Measurements from ENCODE around the gene MRPS5. TPM values are rescaled to one million over a fixed set of nuclear protein-coding genes. Genes with fewer than 3 reads are reported as not detected.

Gene MRPS5
- total and polyA plus RNA-seq, 4 donors, result 45.8 to 75.7 (median 64.6) TPM

DNA sequence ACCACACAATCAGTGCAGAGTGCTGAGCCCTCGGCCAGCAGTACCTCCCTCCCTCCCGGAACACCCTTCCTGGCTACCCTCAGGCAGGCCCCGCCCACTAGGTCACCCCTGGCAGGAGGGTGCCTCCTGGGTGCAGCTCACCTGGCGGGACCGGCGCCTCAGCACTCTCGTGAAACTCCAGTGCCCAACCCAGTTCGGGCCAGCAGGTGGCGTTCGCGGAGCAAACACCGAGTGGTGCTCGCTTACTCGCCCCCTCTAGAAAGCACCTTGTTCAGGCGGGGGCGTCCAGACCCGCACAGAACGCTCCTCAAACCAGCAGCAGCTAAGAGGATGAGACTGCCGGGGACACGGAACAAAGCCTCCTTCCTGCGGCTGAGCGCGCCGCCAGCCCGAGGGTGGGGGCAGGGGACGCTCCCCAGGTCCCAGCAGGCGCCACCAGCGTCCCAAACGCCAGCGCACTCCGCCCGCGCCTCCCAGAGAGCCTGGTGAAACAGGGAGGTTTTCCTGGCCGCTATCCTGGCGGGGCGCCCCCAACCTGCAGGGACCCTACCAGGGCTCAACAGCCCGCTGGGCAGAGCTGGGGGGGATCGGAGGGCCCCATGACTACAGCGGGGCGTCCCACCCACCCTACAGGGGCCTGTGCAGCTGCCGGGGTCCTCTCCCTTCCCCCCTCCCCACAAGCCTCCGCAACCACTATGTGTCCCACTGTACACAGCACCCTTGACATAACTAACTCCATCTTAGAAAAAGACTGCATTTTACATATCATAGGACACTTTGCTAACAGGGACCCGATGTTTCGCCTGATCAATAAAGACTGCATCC, 44.7 kb downstream of the MRPS5 start:
- Histone ChIP-seq H3K36me3 (ENCODE audit: control insufficient read depth in 4 of 4, insufficient read depth in 4 of 4, low read length in 4 of 4) (no peaks in the 10 kb centered on the region), H3K4me1 (ENCODE audit: control insufficient read depth in 5 of 5, insufficient read depth in 5 of 5, low read length in 5 of 5) (peaks cover 0 to 16% (median 3%) of the 10 kb centered on the region in 5 donors), H3K27ac (ENCODE audit: low read depth in 1 of 2, low read length in 1 of 2) (no peak overlapping the region), H3K4me3 (peak overlapping the region; percentile 14), H3K9me3 (ENCODE audit: control insufficient read depth in 4 of 4, insufficient read depth in 3 of 4, low read length in 3 of 4) (no peaks in the 10 kb centered on the region), H3K27me3 (ENCODE audit: control insufficient read depth in 3 of 3, insufficient read depth in 3 of 3, low read length in 2 of 3) (peaks cover 0 to 19% (median 13%) of the 10 kb centered on the region in 3 donors), H3K9ac (ENCODE audit: insufficient read depth in 1 of 2, low read length in 2 of 2) (no peak overlapping the region)
- DNase-seq, result peak; percentile 57 to 73 (median 69)
- peak; percentile 32 for TF ChIP-seq CTCF (IDR thresholded peaks at IDR 0.05; ENCODE audit: control extremely low read depth, extremely low read depth)
- ATAC-seq (ENCODE audit: insufficient read depth, low FRiP score), result peak; percentile 88
- WGBS, 2 donors, result 7 to 11% methylated on average over 32 to 44 of the region's 44 CpGs

DNA sequence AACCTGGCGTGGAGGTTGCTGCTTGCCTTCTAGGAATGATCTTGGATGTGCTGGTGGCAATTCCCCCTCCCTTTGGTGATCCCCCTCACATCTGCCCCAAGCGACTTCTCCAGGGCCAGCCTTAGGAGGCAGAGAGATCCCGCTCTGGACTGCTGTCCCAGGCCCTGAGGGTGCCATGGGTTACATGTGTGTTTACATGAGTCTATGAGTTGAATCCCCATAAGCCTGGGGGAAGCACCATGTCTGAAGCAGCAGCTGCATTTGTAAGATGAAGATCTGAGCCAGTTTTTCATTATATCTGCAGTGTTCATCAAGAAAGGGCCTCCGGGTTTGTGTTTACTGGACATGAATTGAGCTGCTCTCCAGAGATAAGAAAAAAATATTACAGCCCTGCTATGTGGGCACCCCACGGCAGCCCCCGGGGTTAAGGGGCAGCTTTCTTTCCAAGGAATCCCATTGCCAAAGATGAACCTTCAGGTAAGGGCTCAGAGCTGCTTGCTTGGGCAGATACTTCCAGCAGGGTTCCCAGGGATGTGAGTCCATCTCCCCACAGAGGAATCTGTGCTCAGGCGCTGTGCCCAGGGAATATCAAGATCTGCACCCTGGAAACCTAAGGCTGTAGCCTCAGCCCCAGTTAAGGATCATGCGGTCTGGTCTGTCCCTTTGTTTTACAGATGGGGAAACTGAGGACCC, 46.0 kb downstream of the MRPS5 start:
- Histone ChIP-seq H3K4me1 (ENCODE audit: control insufficient read depth in 5 of 5, insufficient read depth in 5 of 5, low read length in 5 of 5) (peaks cover 0 to 16% (median 3%) of the 10 kb centered on the region in 5 donors), H3K4me3 (no peak overlapping the region), H3K27ac (ENCODE audit: low read depth in 1 of 2, low read length in 1 of 2) (no peak overlapping the region), H3K9ac (ENCODE audit: insufficient read depth in 1 of 2, low read length in 2 of 2) (no peak overlapping the region), H3K27me3 (ENCODE audit: control insufficient read depth in 3 of 3, insufficient read depth in 3 of 3, low read length in 2 of 3) (peaks cover 0 to 19% (median 13%) of the 10 kb centered on the region in 3 donors), H3K9me3 (ENCODE audit: control insufficient read depth in 4 of 4, insufficient read depth in 3 of 4, low read length in 3 of 4) (no peaks in the 10 kb centered on the region), H3K36me3 (ENCODE audit: control insufficient read depth in 4 of 4, insufficient read depth in 4 of 4, low read length in 4 of 4) (no peaks in the 10 kb centered on the region)
- no peak for ATAC-seq (ENCODE audit: insufficient read depth, low FRiP score)
- DNase-seq, result no peak
- TF ChIP-seq CTCF (IDR thresholded peaks at IDR 0.05; ENCODE audit: control extremely low read depth, extremely low read depth), result no peak
- 77 to 82% methylated on average over 8 of the region's 8 CpGs for WGBS, 2 donors

- WGBS, 2 donors, result 53 to 58% methylated on average over 15 of the region's 15 CpGs
- Histone ChIP-seq H3K36me3 (ENCODE audit: control insufficient read depth in 4 of 4, insufficient read depth in 4 of 4, low read length in 4 of 4) (no peaks in the 10 kb centered on the region), H3K4me3 (no peak overlapping the region), H3K27ac (ENCODE audit: low read depth in 1 of 2, low read length in 1 of 2) (no peak overlapping the region), H3K9me3 (ENCODE audit: control insufficient read depth in 4 of 4, insufficient read depth in 3 of 4, low read length in 3 of 4) (no peaks in the 10 kb centered on the region), H3K9ac (ENCODE audit: insufficient read depth in 1 of 2, low read length in 2 of 2) (no peak overlapping the region), H3K4me1 (ENCODE audit: control insufficient read depth in 5 of 5, insufficient read depth in 5 of 5, low read length in 5 of 5) (peaks cover 0 to 16% (median 3%) of the 10 kb centered on the region in 5 donors), H3K27me3 (ENCODE audit: control insufficient read depth in 3 of 3, insufficient read depth in 3 of 3, low read length in 2 of 3) (peaks cover 0 to 19% (median 13%) of the 10 kb centered on the region in 3 donors)
- no peak for ATAC-seq (ENCODE audit: insufficient read depth, low FRiP score)
- peak in 1 of 3 donors; percentile 39 for DNase-seq
- TF ChIP-seq CTCF (IDR thresholded peaks at IDR 0.05; ENCODE audit: control extremely low read depth, extremely low read depth), result no peak
Measured at GRCh38 chr2:95074663-95075439, 46.8 kb downstream of the MRPS5 start.

Data from lung (tissue), 12 donors.